Measurements from ENCODE around the gene CERS4. TPM values are rescaled to one million over a fixed set of nuclear protein-coding genes. Genes with fewer than 3 reads are reported as not detected.
A peak's percentile ranks its signal among the peaks of the same experiment; 100 is the strongest.

The CERS4 gene
- total and polyA plus RNA-seq, 2 of the 8 experiments (the other 6 are each of a cell fraction or from before 2014, with no cell fraction given): 88.2 to 179 TPM

- ChIA-PET CTCF (ENCODE audit: partially characterized antibody) (interaction anchor here (0.7 to 2.3 kb wide), 2 partner anchors 101 to 113 kb away, joined by 3 to 10 read pairs; no protein-coding TSS in a partner anchor), POLR2A (ENCODE audit: partially characterized antibody) (interaction anchor here (1.0 kb wide), 1 partner anchor 62 kb away, joined by 4 read pairs; the partner anchor contains the start of genes NDUFA7 and RPS28)
- Histone ChIP-seq H2BK20ac (ENCODE audit: low read length) (no peak overlapping the region), H3K14ac (ENCODE audit: insufficient read length) (no peak overlapping the region), H3K27ac (ENCODE audit: low read depth, low read length) (no peak overlapping the region), H2AK5ac (ENCODE audit: low read depth, low read length) (no peak overlapping the region), H3K9ac (replicated peaks in 1 of 4; ENCODE audit: extremely low read depth in 1 of 4, low read depth in 3 of 4, low read length in 3 of 4) (no peak overlapping the region), H3K4me3 (ENCODE audit: extremely low read depth in 1 of 4, insufficient read depth in 2 of 4, low read depth in 3 of 4, low read length in 4 of 4) (no peak overlapping the region), H2BK15ac (ENCODE audit: low read length) (no peak overlapping the region), H3K56ac (replicated peaks; ENCODE audit: insufficient read length, low read depth, low read length) (no peak overlapping the region), H4K91ac (replicated peaks; ENCODE audit: insufficient read length, low read length) (no peak overlapping the region), H3K27me3 (replicated peaks in 1 of 4; ENCODE audit: control insufficient read depth in 3 of 4, extremely low read depth in 1 of 4, insufficient read depth in 3 of 4, low read length in 3 of 4) (no peaks in the 10 kb centered on the region), H3K4me2 (ENCODE audit: insufficient read depth in 1 of 2, low read depth in 2 of 2, low read length in 2 of 2) (no peak overlapping the region), H2BK5ac (ENCODE audit: low read depth, low read length) (no peak overlapping the region), H4K20me1 (replicated peaks in 1 of 2; ENCODE audit: control insufficient read depth in 1 of 2, insufficient read depth in 2 of 2, low read length in 2 of 2) (peaks cover 3 to 5% of the 10 kb centered on the region in 2 experiments), H3K23ac (ENCODE audit: insufficient read length) (no peak overlapping the region), H3K79me2 (ENCODE audit: control insufficient read depth in 1 of 2, insufficient read depth in 2 of 2, low read length in 2 of 2) (no peaks in the 10 kb centered on the region), H3K9me3 (ENCODE audit: insufficient read depth in 2 of 2, low read depth in 1 of 2, low read length in 1 of 2) (no peaks in the 10 kb centered on the region), H3K18ac (ENCODE audit: extremely low read depth, low read length) (no peak overlapping the region), H2BK12ac (ENCODE audit: low read depth, low read length) (no peak overlapping the region), H2BK120ac (replicated peaks; ENCODE audit: low read depth, low read length) (no peak overlapping the region), H4K8ac (ENCODE audit: extremely low read depth, insufficient read depth, low read length) (no peak overlapping the region), H2AFZ (ENCODE audit: low read length) (no peak overlapping the region), H3K36me3 (ENCODE audit: control insufficient read depth in 2 of 4, insufficient read depth in 4 of 4, low read length in 3 of 4) (peaks cover 8 to 36% (median 28%) of the 10 kb centered on the region in 4 experiments; a peak in 7 of 8 replicates), H3K4me1 (replicated peaks in 1 of 4; ENCODE audit: control insufficient read depth in 3 of 4, insufficient read depth in 4 of 4, low read length in 3 of 4) (peaks cover 0 to 4% (median 0%) of the 10 kb centered on the region in 4 experiments; a peak in 2 of 7 replicates), H3K4ac (replicated peaks; ENCODE audit: insufficient read length, low read depth, low read length) (no peak overlapping the region), H4K5ac (ENCODE audit: insufficient read length, low read depth, low read length) (no peak overlapping the region), H3K23me2 (ENCODE audit: low read depth, low read length) (no peaks in the 10 kb centered on the region), H3K79me1 (ENCODE audit: low read depth, low read length) (no peaks in the 10 kb centered on the region; the same call in 1 of the 2 replicates)
- FAIRE-seq: no peak
- TF ChIP-seq TCF12 (IDR thresholded peaks at IDR 0.05; ENCODE audit: low read depth, low read length) (no peak), POLR2AphosphoS5 (IDR thresholded peaks at IDR 0.05; ENCODE audit: low read depth, low read length) (0 out of 2 replicates have a peak, but pooled peaks have one; percentile 14)
- WGBS, 2 experiments (ENCODE audit: extremely low coverage in 1 of 2, insufficient coverage in 1 of 2, insufficient read length in 1 of 2, insufficient replicate concordance in 2 of 2, low coverage in 1 of 2, low lambda C conversion rate in 2 of 2, missing lambda C conversion rate in 1 of 2): 86% methylated on average over 10 of the region's 11 CpGs; no CpG with 5 or more reads in 1 of the 2 experiments
- no peak for DNase-seq (ENCODE audit: low read depth in 1 of 2, low spot score in 2 of 2)
Measured at GRCh38 chr19:8259142-8259921, 50.2 kb downstream of the CERS4 start.
